HG03565 (cell line): ENCODE measurements around the gene UCHL3.
A peak's percentile ranks its signal among the peaks of the same experiment; 100 is the strongest.

Source experiments
- ATAC-seq: cut with Tn5 transposase; IDR thresholded peaks from one replicate; pipeline ENCODE4 v1.9.1; 2021; ENCODE audit warnings: mild to moderate bottlenecking, moderate library complexity; ENCODE audit not compliant: unreplicated experiment

UCHL3 gene

GRCh38 chr13:75549262-75550158 lies at the start of gene UCHL3:
TSS of gene UCHL3 (plus strand) at chr13:75549791. CDS start at chr13:75549821, 30 bp downstream.
- ATAC-seq = peak; percentile 97

GRCh38 chr13:75505327-75505726 lies 44.3 kb upstream of the UCHL3 start:
- no peak for ATAC-seq

GRCh38 chr13:75506018-75506417 lies 43.6 kb upstream of the UCHL3 start:
- ATAC-seq = no peak

- no peak for ATAC-seq
Measured at GRCh38 chr13:75507027-75508001, 42.3 kb upstream of the UCHL3 start.

- ATAC-seq = no peak
Measured at GRCh38 chr13:75508002-75508548, 41.5 kb upstream of the UCHL3 start.

GRCh38 chr13:75511051-75511625 lies 38.5 kb upstream of the UCHL3 start:
- ATAC-seq = no peak

GRCh38 chr13:75512253-75512652 lies 37.3 kb upstream of the UCHL3 start:
- ATAC-seq = peak; percentile 88

- no peak for ATAC-seq
Measured at GRCh38 chr13:75513271-75513670, 36.3 kb upstream of the UCHL3 start.

GRCh38 chr13:75514080-75514995 lies 35.3 kb upstream of the UCHL3 start:
- ATAC-seq = peak; percentile 26

- no peak for ATAC-seq
Measured at GRCh38 chr13:75518439-75519088, 31.0 kb upstream of the UCHL3 start.

- ATAC-seq = no peak
Measured at GRCh38 chr13:75521956-75522355, 27.6 kb upstream of the UCHL3 start.

- ATAC-seq = no peak
Measured at GRCh38 chr13:75530549-75530961, 19.0 kb upstream of the UCHL3 start.

- no peak for ATAC-seq
Measured at GRCh38 chr13:75533861-75534260, 15.7 kb upstream of the UCHL3 start.

GRCh38 chr13:75537401-75538365 lies 11.9 kb upstream of the UCHL3 start, which contains the start of gene COMMD6:
TSS of gene COMMD6 (minus strand) at chr13:75537841. CDS start at chr13:75537805, 36 bp downstream.
- peak; percentile 86 for ATAC-seq

GRCh38 chr13:75541287-75541686 lies 8.3 kb upstream of the UCHL3 start:
- ATAC-seq = peak; percentile 24

- no peak for ATAC-seq
Measured at GRCh38 chr13:75541961-75542360, 7.6 kb upstream of the UCHL3 start.

GRCh38 chr13:75544681-75545330 lies 4.8 kb upstream of the UCHL3 start:
- ATAC-seq = no peak
